ENCODE measurements around the gene LPP. TPM values are rescaled to one million over a fixed set of nuclear protein-coding genes. Genes with fewer than 3 reads are reported as not detected.

LPP gene
- total and polyA plus RNA-seq, 2 donors (not counting 1 experiment from before 2014, with no cell fraction given) = 7.6 to 81.7 TPM

GRCh38 chr3:188802645-188803044, 648.7 kb downstream of the LPP start:
- Mint-ChIP-seq H3K4me1 (no peaks in the 10 kb centered on the region), H3K27ac (no peak overlapping the region), H3K27me3 (no peaks in the 10 kb centered on the region), H3K9me3 (ENCODE audit: insufficient read depth) (peaks cover 6% of the 10 kb centered on the region), H3K4me3 (no peak overlapping the region)
- POLR2A ChIA-PET = no interaction called here
- no peaks in the 10 kb centered on the region for H4K20me1 ChIP-seq (ENCODE audit: control insufficient read depth, insufficient read depth, low read length, poor library complexity, severe bottlenecking)
- H3K79me2 ChIP-seq (ENCODE audit: control insufficient read depth, insufficient read depth, low read length) = no peaks in the 10 kb centered on the region
- no peak overlapping the region for H3K4me2 ChIP-seq (replicated peaks; ENCODE audit: low read depth, low read length, poor library complexity, severe bottlenecking)
- H3K27ac ChIP-seq (ENCODE audit: low read length in 2 of 2) = no peak overlapping the region
- no peak for ATAC-seq (ENCODE audit: low read depth)
- no CpG with 5 or more reads among the region's 3 CpGs for WGBS (ENCODE audit: insufficient coverage)
- intact Hi-C loops (cut with micrococcal nuclease) = no loop called here
- no peaks in the 10 kb centered on the region for H3K4me1 ChIP-seq (ENCODE audit: control insufficient read depth in 2 of 2, insufficient read depth in 2 of 2, low read length in 2 of 2)
- TF ChIP-seq EZH2 (IDR thresholded peaks at IDR 0.05; ENCODE audit: borderline replicate concordance, insufficient read depth, low read depth, low read length, poor library complexity, severe bottlenecking) = no peak
- TF ChIP-seq CTCF (IDR thresholded peaks at IDR 0.05) = no peak
- DNase-seq = no peak
- peaks cover 0 to 10% (median 8%) of the 10 kb centered on the region in 3 donors for H3K9me3 ChIP-seq (ENCODE audit: control extremely low read depth in 1 of 3, control insufficient read depth in 2 of 3, insufficient read depth in 1 of 3, low read length in 2 of 3)
- H3K4me3 ChIP-seq (ENCODE audit: control extremely low read depth in 1 of 5, extremely low read depth in 1 of 5, insufficient read depth in 1 of 5, low read depth in 2 of 5, low read length in 4 of 5) = no peak overlapping the region
- H3K9ac ChIP-seq (ENCODE audit: low read length) = no peak overlapping the region
- CTCF ChIA-PET = interaction anchor here (0.6 kb wide), 1 partner anchor 25 kb away, joined by 3 read pairs; no protein-coding TSS in a partner anchor
- H3K27me3 ChIP-seq (replicated peaks in 1 of 4; ENCODE audit: control extremely low read depth in 1 of 4, control insufficient read depth in 3 of 4, insufficient read depth in 4 of 4, low read length in 3 of 4) = no peaks in the 10 kb centered on the region
- no peak overlapping the region for H2AFZ ChIP-seq (ENCODE audit: insufficient read depth, low read depth, low read length, poor library complexity, severe bottlenecking)
- H3K36me3 ChIP-seq (replicated peaks in 1 of 2; ENCODE audit: control extremely low read depth in 1 of 2, control insufficient read depth in 1 of 2, extremely low read depth in 1 of 2, insufficient read depth in 2 of 2, low read length in 1 of 2) = no peaks in the 10 kb centered on the region

- Mint-ChIP-seq H3K9me3 (ENCODE audit: insufficient read depth) (peaks cover 10% of the 10 kb centered on the region), H3K27me3 (no peaks in the 10 kb centered on the region), H3K4me1 (no peaks in the 10 kb centered on the region), H3K27ac (no peak overlapping the region), H3K4me3 (no peak overlapping the region)
- Histone ChIP-seq H3K79me2 (ENCODE audit: control insufficient read depth, insufficient read depth, low read length) (peaks cover 5% of the 10 kb centered on the region), H3K4me3 (ENCODE audit: control extremely low read depth in 1 of 5, extremely low read depth in 1 of 5, insufficient read depth in 1 of 5, low read depth in 2 of 5, low read length in 4 of 5) (no peak overlapping the region), H3K27me3 (replicated peaks in 1 of 4; ENCODE audit: control extremely low read depth in 1 of 4, control insufficient read depth in 3 of 4, insufficient read depth in 4 of 4, low read length in 3 of 4) (no peaks in the 10 kb centered on the region), H3K9me3 (ENCODE audit: control extremely low read depth in 1 of 3, control insufficient read depth in 2 of 3, insufficient read depth in 1 of 3, low read length in 2 of 3) (peaks cover 6 to 19% (median 10%) of the 10 kb centered on the region in 3 donors), H3K9ac (ENCODE audit: low read length) (no peak overlapping the region), H3K36me3 (replicated peaks in 1 of 2; ENCODE audit: control extremely low read depth in 1 of 2, control insufficient read depth in 1 of 2, extremely low read depth in 1 of 2, insufficient read depth in 2 of 2, low read length in 1 of 2) (no peaks in the 10 kb centered on the region), H3K4me1 (ENCODE audit: control insufficient read depth in 2 of 2, insufficient read depth in 2 of 2, low read length in 2 of 2) (no peaks in the 10 kb centered on the region), H2AFZ (ENCODE audit: insufficient read depth, low read depth, low read length, poor library complexity, severe bottlenecking) (no peak overlapping the region), H4K20me1 (ENCODE audit: control insufficient read depth, insufficient read depth, low read length, poor library complexity, severe bottlenecking) (no peaks in the 10 kb centered on the region), H3K27ac (ENCODE audit: low read length in 2 of 2) (no peak overlapping the region), H3K4me2 (replicated peaks; ENCODE audit: low read depth, low read length, poor library complexity, severe bottlenecking) (no peak overlapping the region)
- intact Hi-C loops (cut with micrococcal nuclease) = no loop called here
- no peak for ATAC-seq (ENCODE audit: low read depth)
- no peak for DNase-seq
- TF ChIP-seq CTCF (IDR thresholded peaks at IDR 0.05) = no peak
- TF ChIP-seq EZH2 (IDR thresholded peaks at IDR 0.05; ENCODE audit: borderline replicate concordance, insufficient read depth, low read depth, low read length, poor library complexity, severe bottlenecking) = no peak
- POLR2A ChIA-PET = no interaction called here
- CTCF ChIA-PET = interaction anchor here (0.6 kb wide), 1 partner anchor 13 kb away, joined by 3 read pairs; no protein-coding TSS in a partner anchor
- WGBS (ENCODE audit: insufficient coverage) = no CpG with 5 or more reads among the region's 1 CpG
These were observed 653.0 kb downstream of the LPP start for GRCh38 chr3:188807006-188807405.
